ENCODE results near the gene ARSB.

DNA sequence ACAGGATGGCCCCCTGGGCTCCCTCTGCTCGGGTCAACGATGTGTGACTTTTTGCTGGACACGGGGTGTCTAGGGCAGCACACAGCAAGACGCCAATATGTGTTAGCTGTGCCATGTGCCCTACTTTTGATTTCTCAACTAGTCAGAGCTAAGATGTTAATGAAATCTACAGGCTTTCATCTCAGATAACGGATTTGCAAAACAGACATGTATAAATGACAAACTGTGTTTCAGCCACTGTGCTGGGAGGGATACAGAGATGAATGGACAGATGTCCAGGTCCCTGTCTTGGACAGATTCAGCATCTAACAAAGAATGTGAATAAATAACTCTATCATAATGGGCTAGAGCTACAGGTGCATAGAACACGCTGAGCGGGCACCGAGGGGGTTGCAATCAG is 176.3 kb downstream of the ARSB start:
- TF ChIP-seq, protein P1, sequence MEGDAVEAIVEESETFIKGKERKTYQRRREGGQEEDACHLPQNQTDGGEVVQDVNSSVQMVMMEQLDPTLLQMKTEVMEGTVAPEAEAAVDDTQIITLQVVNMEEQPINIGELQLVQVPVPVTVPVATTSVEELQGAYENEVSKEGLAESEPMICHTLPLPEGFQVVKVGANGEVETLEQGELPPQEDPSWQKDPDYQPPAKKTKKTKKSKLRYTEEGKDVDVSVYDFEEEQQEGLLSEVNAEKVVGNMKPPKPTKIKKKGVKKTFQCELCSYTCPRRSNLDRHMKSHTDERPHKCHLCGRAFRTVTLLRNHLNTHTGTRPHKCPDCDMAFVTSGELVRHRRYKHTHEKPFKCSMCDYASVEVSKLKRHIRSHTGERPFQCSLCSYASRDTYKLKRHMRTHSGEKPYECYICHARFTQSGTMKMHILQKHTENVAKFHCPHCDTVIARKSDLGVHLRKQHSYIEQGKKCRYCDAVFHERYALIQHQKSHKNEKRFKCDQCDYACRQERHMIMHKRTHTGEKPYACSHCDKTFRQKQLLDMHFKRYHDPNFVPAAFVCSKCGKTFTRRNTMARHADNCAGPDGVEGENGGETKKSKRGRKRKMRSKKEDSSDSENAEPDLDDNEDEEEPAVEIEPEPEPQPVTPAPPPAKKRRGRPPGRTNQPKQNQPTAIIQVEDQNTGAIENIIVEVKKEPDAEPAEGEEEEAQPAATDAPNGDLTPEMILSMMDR (IDR thresholded peaks at IDR 0.05): no peak
- TF ChIP-seq POLR2A (IDR thresholded peaks at IDR 0.05) (no peak), POLR2AphosphoS5 (IDR thresholded peaks at IDR 0.05) (no peak), EP300 (IDR thresholded peaks at IDR 0.05) (no peak)

Data from gastroesophageal sphincter (tissue), 3 donors.